Activated naive CD8-positive, alpha-beta T cell treated with anti-CD3 and anti-CD28 coated beads, Interleukin-2, amount 50 U/mL, for 16 hours (primary cell): ENCODE results near the gene ADGRD2.

ENCODE experiments used
- DNase-seq: peaks from one replicate; pipeline ENCODE4 v3.0.0-alpha.2; 2020; ENCODE audit warnings: low read depth, low spot score

Gene ADGRD2

DNA sequence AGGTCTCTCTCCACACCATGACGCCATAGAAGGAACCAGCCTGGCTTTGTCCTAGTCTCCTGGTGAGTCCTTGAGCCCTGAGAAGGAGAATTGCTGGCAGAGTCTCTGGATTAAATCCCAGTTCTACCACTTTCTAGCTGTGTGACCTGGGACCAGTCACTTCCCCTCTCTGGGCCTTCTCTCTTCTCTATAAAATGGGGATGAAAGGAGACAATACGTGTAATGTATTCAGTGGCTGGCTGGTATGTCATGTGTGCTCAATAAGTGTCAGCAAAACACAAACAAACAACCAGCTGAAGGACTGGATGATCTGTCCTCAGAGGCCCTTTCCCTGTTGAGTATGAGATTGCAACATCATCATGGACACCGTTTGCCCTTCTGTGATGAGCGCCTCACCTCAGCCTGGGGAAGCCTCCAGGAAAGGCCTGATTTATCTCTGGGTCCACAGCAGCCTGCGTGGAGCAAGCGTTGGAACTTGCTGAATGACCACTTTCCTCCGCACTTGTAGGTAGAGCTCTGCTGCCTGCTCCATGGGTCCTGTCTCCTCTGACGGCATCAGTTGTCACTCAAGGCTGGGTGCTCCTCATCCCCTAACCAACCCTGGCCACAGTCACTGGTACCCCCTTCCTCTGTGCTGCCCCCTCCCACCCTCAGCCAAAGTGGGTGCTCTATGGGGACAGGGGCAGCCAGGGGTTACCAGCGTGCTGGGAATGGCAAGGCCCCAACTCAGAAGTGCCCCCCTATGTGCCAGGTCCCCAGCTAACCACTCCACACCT, 60.6 kb downstream of the ADGRD2 start:
- no peak for DNase-seq

DNA sequence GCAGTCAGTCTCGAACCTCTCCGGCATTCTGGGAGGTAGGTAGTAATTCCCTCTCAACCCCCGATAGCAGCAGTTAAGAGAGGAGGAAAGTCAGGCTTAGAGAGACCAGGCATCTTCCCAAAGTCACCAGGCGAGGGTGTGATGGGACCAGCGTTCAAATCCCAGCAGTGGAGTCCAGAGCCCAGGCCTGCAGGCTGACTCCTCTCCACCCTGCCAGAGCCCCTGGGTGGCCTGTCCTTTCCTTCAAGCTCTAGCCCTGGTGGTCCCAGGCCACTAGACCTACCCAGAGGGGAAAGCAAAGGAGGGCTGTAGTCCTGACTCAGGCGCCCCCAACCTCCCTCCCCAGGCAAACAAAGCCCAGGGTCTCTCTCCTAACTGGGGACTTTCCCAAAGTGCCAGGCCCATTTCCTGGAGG, 61.2 kb downstream of the ADGRD2 start:
- no peak for DNase-seq

DNA sequence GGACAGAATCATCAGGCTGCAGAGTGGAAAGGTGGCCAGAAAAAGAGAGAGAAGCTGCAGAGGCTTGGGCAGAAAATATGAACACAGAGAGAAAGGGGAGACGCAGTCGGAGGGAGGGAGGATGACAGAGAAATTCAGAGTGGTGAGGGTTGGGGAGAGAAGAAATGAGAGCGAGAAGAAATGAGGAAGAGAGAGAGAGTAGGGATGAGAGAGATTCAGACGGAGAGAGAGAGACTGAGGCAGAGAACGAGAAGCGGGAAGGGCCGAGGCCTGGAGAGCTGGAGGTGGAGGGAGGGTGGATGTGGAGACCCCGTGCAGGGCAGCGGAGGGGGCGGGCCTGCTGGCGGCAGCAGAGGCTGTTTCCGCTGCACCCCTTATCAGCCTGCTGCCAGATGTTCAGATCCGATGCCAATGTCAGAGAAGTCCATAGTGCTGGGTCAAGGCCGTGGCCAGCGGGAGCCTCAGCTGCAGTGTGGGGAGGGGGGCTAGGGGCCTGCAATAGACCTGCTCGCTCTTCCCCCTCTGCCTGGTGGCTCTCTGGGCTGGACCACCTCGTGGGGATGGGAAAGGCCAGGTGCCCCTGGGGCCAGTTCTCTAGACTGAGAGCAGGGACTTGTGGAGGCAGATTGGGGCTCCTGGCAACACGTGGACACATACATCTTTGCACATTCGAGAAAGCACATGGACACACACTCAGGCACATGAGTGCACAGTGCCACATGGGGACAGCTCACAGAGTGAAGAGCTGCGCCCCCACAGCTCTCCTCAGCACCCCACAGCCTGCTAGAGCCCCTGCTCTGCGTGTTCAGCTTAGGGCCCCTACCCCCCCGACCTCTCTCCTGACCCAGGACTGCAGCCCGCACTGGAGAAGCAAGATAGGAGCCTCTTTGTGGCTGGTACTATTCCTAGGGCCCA, 61.9 kb downstream of the ADGRD2 start:
- no peak for DNase-seq

- no peak for DNase-seq
These were observed 62.6 kb downstream of the ADGRD2 start for GRCh38 chr9:124512806-124513204.

DNA sequence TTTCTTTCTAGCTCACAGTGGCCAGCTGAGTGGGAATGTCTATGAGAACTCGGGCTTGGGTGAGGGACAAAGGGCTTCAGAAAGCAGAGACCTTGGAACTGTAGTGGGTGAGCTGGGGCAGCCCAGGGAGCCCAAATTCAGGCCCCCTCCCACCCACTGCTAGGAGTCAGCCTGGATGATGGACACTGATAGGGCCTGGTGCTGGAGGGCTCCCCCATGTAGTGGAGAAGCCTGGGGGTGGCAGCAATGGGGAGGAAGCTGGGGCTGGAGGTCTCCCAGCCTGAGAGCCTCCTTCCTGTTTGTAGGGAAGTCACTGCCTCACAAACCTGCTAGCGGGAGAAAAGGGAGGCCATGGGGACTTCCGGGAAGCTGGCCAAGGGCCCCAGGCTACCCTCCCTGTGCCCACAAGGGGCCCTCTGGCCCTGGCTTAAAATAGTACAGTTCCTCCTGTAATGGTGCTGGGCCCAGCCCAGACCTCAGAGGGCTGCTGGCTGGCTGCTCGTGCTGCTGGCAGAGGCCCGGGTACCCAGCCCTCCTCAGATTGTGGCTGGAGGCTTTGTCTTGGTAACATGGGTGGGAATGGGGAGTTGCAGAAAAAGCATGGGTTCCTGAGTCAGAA, 63.2 kb downstream of the ADGRD2 start:
- no peak for DNase-seq

- no peak for DNase-seq
These were observed 63.9 kb downstream of the ADGRD2 start for GRCh38 chr9:124514125-124514524.

- no peak for DNase-seq
These were observed 64.6 kb downstream of the ADGRD2 start for GRCh38 chr9:124514874-124515273.

- no peak for DNase-seq
These were observed 67.3 kb downstream of the ADGRD2 start for GRCh38 chr9:124517600-124517999.

GRCh38 chr9:124518116-124518515, 67.9 kb downstream of the ADGRD2 start:
- DNase-seq, result no peak

DNA sequence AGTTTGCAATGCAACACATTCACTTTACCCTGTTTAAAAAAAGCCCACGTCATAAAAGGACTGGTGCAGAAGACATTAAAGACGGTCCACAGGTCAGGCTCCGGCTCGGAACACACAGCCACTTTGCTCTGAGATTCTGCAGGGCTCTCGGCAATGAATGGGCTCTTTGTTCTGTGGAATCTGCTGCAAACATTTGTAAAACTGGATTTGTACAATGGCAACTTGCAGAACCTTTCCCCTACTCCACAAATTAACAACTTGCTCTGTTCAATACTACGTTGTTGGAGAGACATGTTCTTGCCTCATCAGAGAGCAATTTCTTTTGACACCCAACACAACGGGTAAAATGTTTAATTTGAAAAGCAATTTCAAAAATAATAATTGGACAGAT, 70.0 kb downstream of the ADGRD2 start:
- no peak for DNase-seq

- DNase-seq, result no peak
These were observed 70.9 kb downstream of the ADGRD2 start for GRCh38 chr9:124521142-124521541.

- no peak for DNase-seq
These were observed 72.2 kb downstream of the ADGRD2 start for GRCh38 chr9:124522121-124523098.

DNA sequence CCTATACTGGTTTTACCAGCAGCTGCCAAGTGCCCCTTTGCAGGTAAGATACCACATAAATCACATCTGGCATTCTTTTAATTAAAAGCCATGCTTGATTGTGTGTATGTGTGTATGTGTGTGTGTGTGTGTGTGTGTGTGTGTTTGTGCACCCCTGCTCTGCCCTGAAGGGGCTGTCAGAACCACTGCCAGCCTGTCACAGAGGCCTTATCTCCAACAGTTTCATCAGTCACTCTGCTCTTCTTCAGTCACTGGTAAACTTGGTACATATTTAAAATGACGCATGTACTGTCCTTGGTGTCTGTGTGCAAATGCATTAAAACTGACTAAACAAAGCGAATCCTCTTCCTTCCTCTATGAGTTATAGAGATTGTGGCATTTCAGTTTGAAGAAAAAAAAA, 75.9 kb downstream of the ADGRD2 start:
- DNase-seq, result no peak

DNA sequence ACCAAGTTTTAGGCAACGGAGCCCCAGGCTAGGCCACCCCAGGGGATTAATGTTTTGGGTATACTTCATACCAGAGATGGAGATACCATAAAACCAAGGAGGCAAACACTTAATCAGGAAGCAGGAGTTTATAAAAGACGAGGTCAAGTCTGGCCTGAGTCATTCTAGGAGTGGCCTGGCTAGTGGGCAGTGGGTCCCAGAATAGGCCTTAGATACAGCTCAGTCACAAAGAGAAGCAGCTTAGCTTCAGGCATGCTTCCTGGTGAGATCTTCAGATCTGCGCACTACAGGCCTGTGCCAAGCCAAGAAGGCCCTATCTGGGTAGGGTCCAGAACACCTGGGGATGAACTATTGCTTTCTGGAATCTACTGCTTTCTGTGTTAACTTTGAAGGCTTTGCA, 77.5 kb downstream of the ADGRD2 start:
- no peak for DNase-seq
